H1 (cell line): ENCODE measurements around the gene ZNF280B. TPM values are rescaled to one million over a fixed set of nuclear protein-coding genes. Genes with fewer than 3 reads are reported as not detected.

Source experiments
- CHD2 ChIP-seq: IDR thresholded peaks from 2 replicates; pipeline ENCODE4 v1.6.1; 2012; ENCODE audit warnings: low read length, improper control_type of control experiment
- CHD7 ChIP-seq: fragments of 300-600 bp; sonication (generic); IDR thresholded peaks from 2 replicates; pipeline ENCODE4 v1.7.1; 2012; ENCODE audit warnings: low read length, moderate library complexity, mild to moderate bottlenecking, inconsistent platforms; ENCODE audit not compliant: insufficient replicate concordance
- EZH2 ChIP-seq: fragments of 200-600 bp; sonication (generic); IDR thresholded peaks from 2 replicates; pipeline ENCODE4 v1.7.1; 2012; ENCODE audit warnings: low read depth, mild to moderate bottlenecking, moderate library complexity, low read length, inconsistent platforms; ENCODE audit not compliant: severe bottlenecking
- KDM1A ChIP-seq: fragments of 200-600, 300-600 bp; sonication (generic); IDR thresholded peaks from 2 replicates; pipeline ENCODE4 v1.7.1; 2016; ENCODE audit warnings: mild to moderate bottlenecking, low read length, borderline replicate concordance
- KDM5A ChIP-seq: fragments of 200-600 bp; IDR thresholded peaks from 2 replicates; pipeline ENCODE4 v1.7.1; 2012; ENCODE audit warnings: mild to moderate bottlenecking, low read length, inconsistent platforms, mixed read lengths
- RAD21 ChIP-seq, 2 experiments: IDR thresholded peaks in 1 of 2; conservative IDR thresholded peaks in 1 of 2; 2 replicates each; pipeline ENCODE4 v1.6.1; 2011; ENCODE audit warnings: low read depth in 2 of 2, low read length in 2 of 2, improper control_type of control experiment in 1 of 2, inconsistent platforms in 1 of 2, mild to moderate bottlenecking in 1 of 2, moderate library complexity in 1 of 2
- SRF ChIP-seq: IDR thresholded peaks from 2 replicates; pipeline ENCODE4 v1.6.1; 2011; ENCODE audit warnings: mild to moderate bottlenecking, low read depth, low read length, moderate library complexity
- TBP ChIP-seq: IDR thresholded peaks from 2 replicates; pipeline ENCODE4 v1.6.1; 2011; ENCODE audit warnings: low read depth, low read length, improper control_type of control experiment
- polyA plus RNA-seq, 7 experiments: library from polyadenylated mRNA; depleted of rRNA in 3 of 7; stranded (reverse) in 5 of 7; unstranded in 2 of 7; fragments of >200 nt in 5 of 7; fragments of 200-250 nt in 2 of 7; gene quantifications; 1 replicate in 5 of 7; 2 replicates in 1 of 7; 4 replicates in 1 of 7; pipeline versions ENCODE4 v1.2.1 to v1.2.3, GENCODE V29; 2011 to 2013; ENCODE audit warnings: missing spikeins in 2 of 7, mixed read lengths in 2 of 7
- total RNA-seq: library from RNA; stranded (reverse); fragmentation: NEBNext Ultra II Directional; extraction: Animal tissue kit (Norgen Biotek cat#: 25700); gene quantifications from 2 replicates; pipeline ENCODE4 v1.2.1, GENCODE V29; 2021

Gene ZNF280B
- total and polyA plus RNA-seq, 2 of the 8 experiments (the other 6 are each of a cell fraction or from before 2014, with no cell fraction given), result 4.8 to 11.7 TPM

- TF ChIP-seq CHD7 (no peak), EZH2 (no peak), SRF (no peak), KDM5A (no peak), CHD2 (no peak), TBP (no peak), RAD21 (IDR thresholded peaks at IDR 0.05 in 1 of 2, conservative IDR thresholded peaks at IDR 0.05 in 1 of 2; ENCODE audit: low read depth in 2 of 2, low read length in 2 of 2) (no peak), KDM1A (no peak)
These were observed 65.4 kb downstream of the ZNF280B start (continued) for GRCh38 chr22:22442928-22443709.
